ENCODE measurements around the gene RRAD.

- no peak for TF ChIP-seq CTCF (IDR thresholded peaks at IDR 0.05; ENCODE audit: borderline replicate concordance, extremely low read depth, low read length, poor library complexity, severe bottlenecking)
- TF ChIP-seq EZH2 (IDR thresholded peaks at IDR 0.05; ENCODE audit: borderline replicate concordance, low read depth, low read length, severe bottlenecking) = no peak
These were observed 34.4 kb upstream of the RRAD start for GRCh38 chr16:66959704-66960161.
